K562 (cell line): ENCODE results near the gene FOXL3. TPM values are rescaled to one million over a fixed set of nuclear protein-coding genes. Genes with fewer than 3 reads are reported as not detected.

Experiments used
- ATAC-seq: fragments of 200-7000 bp; cut with Tn5 transposase; 3 replicates; pipeline ENCODE4 v1.9.1; 2020; ENCODE audit warnings: moderate library complexity
- BruUV-seq: library from RNA; stranded (reverse); fragments of 400-500 nt; replicated peaks from 2 replicates; lab custom pipeline; 2021; lab: Mats Ljungman, UMichigan
- CTCF ChIA-PET: fragments of 300-600 bp; formaldehyde crosslinking; extraction: SDS; loops from one replicate; lab custom pipeline; 2021; ENCODE audit warnings: low intra/inter-chr PET ratio; lab: Yijun Ruan, JAX
- POLR2A ChIA-PET: fragments of 300-600, 350-650 bp; sonication (Branson Sonifier 250); formaldehyde crosslinking; extraction: SDS; loops from one replicate; lab custom pipeline; 2021; ENCODE audit warnings: antibody characterized with exemption, inconsistent platforms; lab: Yijun Ruan, JAX
- DNase-seq, 4 experiments: peaks; one replicate each; pipeline versions ENCODE4 v3.0.0 to v3.0.0-alpha.2; 2011 to 2018; ENCODE audit warnings: low spot score in 3 of 4, mixed read lengths in 3 of 4; ENCODE audit errors: extremely low read depth in 1 of 4
- FAIRE-seq: peaks from 2 replicates; lab custom pipeline; 2011; peaks lifted over from hg19 to GRCh38; lab: Jason Lieb, UNC
- H2AFZ ChIP-seq: 2 replicates; pipeline ENCODE4 v1.6.0; 2011; ENCODE audit warnings: low read depth, low read length, control low read depth, inconsistent platforms
- H3K27ac ChIP-seq: fragments of 200-600 bp; 3 replicates; pipeline ENCODE4 v1.8.0; 2011; ENCODE audit warnings: low read depth, mild to moderate bottlenecking, control low read depth, inconsistent platforms, low read length, moderate library complexity, mixed read lengths; ENCODE audit errors: extremely low read depth
- H3K27me3 ChIP-seq, 2 experiments: fragments of 300-600 bp in 1 of 2; 2 replicates in 1 of 2; 3 replicates in 1 of 2; pipeline versions ENCODE4 v1.6.0 to v1.8.0; 2011; ENCODE audit warnings: inconsistent platforms in 2 of 2, low read length in 2 of 2, mild to moderate bottlenecking in 1 of 2, mixed read lengths in 1 of 2, moderate library complexity in 1 of 2; ENCODE audit not compliant: control insufficient read depth in 2 of 2, insufficient read depth in 2 of 2
- H3K36me3 ChIP-seq: fragments of 300-600 bp; 3 replicates; pipeline ENCODE4 v1.8.0; 2011; ENCODE audit warnings: mild to moderate bottlenecking, low read length, inconsistent platforms; ENCODE audit not compliant: control insufficient read depth, insufficient read depth
- H3K4me1 ChIP-seq, 2 experiments: fragments of 200-600 bp in 1 of 2; replicated peaks in 1 of 2; 2 replicates in 1 of 2; 3 replicates in 1 of 2; pipeline versions ENCODE4 v1.5.1 to v1.8.0; 2011; ENCODE audit warnings: inconsistent platforms in 2 of 2, low read length in 2 of 2, mild to moderate bottlenecking in 1 of 2, mixed read lengths in 1 of 2, moderate library complexity in 1 of 2; ENCODE audit not compliant: control insufficient read depth in 2 of 2, insufficient read depth in 2 of 2
- H3K4me2 ChIP-seq: 2 replicates; pipeline ENCODE4 v1.6.1; 2011; ENCODE audit warnings: low read length, control low read depth, inconsistent platforms, mixed read lengths; ENCODE audit not compliant: insufficient read depth
- H3K4me3 ChIP-seq: fragments of 200-600 bp; sonication (generic), shearing (Covaris generic); 2 replicates; pipeline ENCODE4 v1.5.1; 2016; ENCODE audit warnings: control low read depth, inconsistent platforms
- H3K79me2 ChIP-seq: fragments of 200-600 bp; 3 replicates; pipeline ENCODE4 v1.8.0; 2011; ENCODE audit warnings: low read length, inconsistent platforms; ENCODE audit not compliant: control insufficient read depth, insufficient read depth
- H3K9ac ChIP-seq, 2 experiments: 2 replicates each; pipeline versions ENCODE4 v1.6.0 to v1.6.1; 2011; ENCODE audit warnings: low read depth in 2 of 2, low read length in 2 of 2, control low read depth in 1 of 2, inconsistent platforms in 1 of 2, mild to moderate bottlenecking in 1 of 2, mixed read lengths in 1 of 2; ENCODE audit not compliant: insufficient read depth in 1 of 2
- H3K9me1 ChIP-seq: one replicate; pipeline ENCODE4 v1.6.0; 2011; ENCODE audit warnings: inconsistent platforms, mild to moderate bottlenecking, low read length, moderate library complexity; ENCODE audit not compliant: control insufficient read depth, insufficient read depth
- H3K9me3 ChIP-seq: replicated peaks from 2 replicates; pipeline ENCODE4 v1.5.1; 2011; ENCODE audit warnings: low read depth, low read length, inconsistent platforms; ENCODE audit not compliant: control insufficient read depth, insufficient read depth
- H4K20me1 ChIP-seq: replicated peaks from 2 replicates; pipeline ENCODE4 v1.6.1; 2011; ENCODE audit warnings: low read length, inconsistent platforms, mixed read lengths; ENCODE audit not compliant: control insufficient read depth, insufficient read depth
- BCOR ChIP-seq: fragments of 450-650 bp; IDR thresholded peaks from 2 replicates; pipeline ENCODE4 v1.6.1; 2016
- CHCHD3 ChIP-seq: fragments of 250-450 bp; sonication (Bioruptor Pico); IDR thresholded peaks from 2 replicates; pipeline ENCODE4 v2.1.2; 2022; ENCODE audit warnings: mild to moderate bottlenecking
- ESRRB ChIP-seq: fragments of 250-450 bp; sonication (Bioruptor Pico); IDR thresholded peaks from 2 replicates; pipeline ENCODE4 v1.5.0; 2020; ENCODE audit warnings: mild to moderate bottlenecking, moderate library complexity, borderline replicate concordance
- RBM14 ChIP-seq: fragments of 200-400 bp; formaldehyde crosslinking; IDR thresholded peaks from 2 replicates; pipeline ENCODE4 v1.6.1; 2018; ENCODE audit warnings: low read depth, mild to moderate bottlenecking, low read length, moderate library complexity, borderline replicate concordance; ENCODE audit not compliant: insufficient read depth
- ZBTB17 ChIP-seq: fragments of 450-650 bp; formaldehyde crosslinking; IDR thresholded peaks from 2 replicates; pipeline ENCODE4 v1.4.0; 2020; ENCODE audit warnings: mild to moderate bottlenecking
- ZBTB7A ChIP-seq: IDR thresholded peaks from 2 replicates; pipeline ENCODE4 v1.6.1; 2011; ENCODE audit warnings: low read depth, mild to moderate bottlenecking, low read length, moderate library complexity, borderline replicate concordance; ENCODE audit not compliant: control insufficient read depth
- WGBS: fragments of 100-300 bp; shearing (Covaris generic); methylation state at CpG from one replicate; pipeline ENCODE4 v1.1.6; 2016; ENCODE audit warnings: low coverage, mixed read lengths; ENCODE audit not compliant: insufficient coverage; ENCODE audit errors: missing lambda C conversion rate; 5-methylcytosine and 5-hydroxymethylcytosine counted together
- in situ Hi-C: fragments of 300-500 bp; cut with MboI; formaldehyde crosslinking; loops from 4 replicates; pipeline ENCODE4 v1.15.0; 2018; ENCODE audit warnings: inconsistent platforms, mixed read lengths
- intact Hi-C: fragments of 100-400 bp; cut with micrococcal nuclease; formaldehyde crosslinking; loops from 2 replicates; pipeline ENCODE4 v1.14.2; 2022
- polyA plus RNA-seq, 8 experiments: library from polyadenylated mRNA; depleted of rRNA in 4 of 8; stranded (reverse) in 5 of 8; unstranded in 3 of 8; fragments of >200 nt; fragmentation: Nextera tagmentation in 2 of 8; fragmentation: Illumina TruSeq in 1 of 8; extraction: Ambion mirVana in 2 of 8; extraction: Trizol in 1 of 8; gene quantifications; 2 replicates each; pipeline versions ENCODE4 v1.2.1 to v1.2.3, GENCODE V29; 2011 to 2014; ENCODE audit warnings: inconsistent platforms in 1 of 8, missing spikeins in 1 of 8
- total RNA-seq, 7 experiments: library from RNA; depleted of rRNA in 6 of 7; stranded (reverse); fragments of >200 nt in 6 of 7; fragmentation: Illumina TruSeq in 2 of 7; extraction: Trizol in 2 of 7; gene quantifications; 2 replicates each; pipeline versions ENCODE4 v1.2.1 to v1.2.3, GENCODE V29; 2011 to 2021; ENCODE audit warnings: low replicate concordance in 1 of 7

FOXL3 gene
- total and polyA plus RNA-seq, 9 of the 15 experiments (the other 6 are each of a cell fraction or from before 2014, with no cell fraction given), result not detected

- H3K36me3 ChIP-seq, result no peaks in the 10 kb centered on the region
- no peak for FAIRE-seq
- H3K4me2 ChIP-seq, result no peak overlapping the region
- H3K27ac ChIP-seq, result no peak overlapping the region
- in situ Hi-C loops (no loop called here), intact Hi-C loops (no loop called here)
- TF ChIP-seq BCOR (no peak), ZBTB7A (no peak), CHCHD3 (CRISPR knock-in tag) (no peak), RBM14 (no peak), ESRRB (CRISPR knock-in tag) (no peak), ZBTB17 (CRISPR knock-in tag) (no peak)
- no peak overlapping the region for H2AFZ ChIP-seq
- H3K4me1 ChIP-seq, result peaks cover 0 to 18% of the 10 kb centered on the region in 2 experiments; a peak in 1 of 5 replicates
- DNase-seq, result no peak
- H3K9me1 ChIP-seq, result no peaks in the 10 kb centered on the region
- no peak for ATAC-seq
- ChIA-PET CTCF (interaction anchor here (0.6 to 0.7 kb wide), 2 partner anchors 13 to 37 kb away, joined by 3 to 4 read pairs; no protein-coding TSS in a partner anchor), POLR2A (no interaction called here)
- WGBS, result 16% methylated on average over 34 of the region's 35 CpGs
- 0 out of 2 replicates have a peak, but pooled peaks cover 6% of the 10 kb centered on the region for H4K20me1 ChIP-seq
- peaks cover 14 to 50% of the 10 kb centered on the region in 2 experiments; a peak in 4 of 5 replicates for H3K27me3 ChIP-seq
- no TSS peak for BruUV-seq
- peaks cover 12% of the 10 kb centered on the region for H3K9me3 ChIP-seq
- H3K4me3 ChIP-seq, result no peak overlapping the region
- H3K9ac ChIP-seq, result no peak overlapping the region
- no peaks in the 10 kb centered on the region for H3K79me2 ChIP-seq
Observed at GRCh38 chr7:260441-261281, 29.3 kb upstream of the FOXL3 start.
